CD4-positive, alpha-beta T cell treated with Interleukin-21 for 1 hour (primary cell): Measurements from ENCODE around the gene TRAPPC14.

Source experiments
- DNase-seq: peaks from one replicate; pipeline ENCODE4 v3.0.0-alpha.2; 2020

TRAPPC14 gene

DNA sequence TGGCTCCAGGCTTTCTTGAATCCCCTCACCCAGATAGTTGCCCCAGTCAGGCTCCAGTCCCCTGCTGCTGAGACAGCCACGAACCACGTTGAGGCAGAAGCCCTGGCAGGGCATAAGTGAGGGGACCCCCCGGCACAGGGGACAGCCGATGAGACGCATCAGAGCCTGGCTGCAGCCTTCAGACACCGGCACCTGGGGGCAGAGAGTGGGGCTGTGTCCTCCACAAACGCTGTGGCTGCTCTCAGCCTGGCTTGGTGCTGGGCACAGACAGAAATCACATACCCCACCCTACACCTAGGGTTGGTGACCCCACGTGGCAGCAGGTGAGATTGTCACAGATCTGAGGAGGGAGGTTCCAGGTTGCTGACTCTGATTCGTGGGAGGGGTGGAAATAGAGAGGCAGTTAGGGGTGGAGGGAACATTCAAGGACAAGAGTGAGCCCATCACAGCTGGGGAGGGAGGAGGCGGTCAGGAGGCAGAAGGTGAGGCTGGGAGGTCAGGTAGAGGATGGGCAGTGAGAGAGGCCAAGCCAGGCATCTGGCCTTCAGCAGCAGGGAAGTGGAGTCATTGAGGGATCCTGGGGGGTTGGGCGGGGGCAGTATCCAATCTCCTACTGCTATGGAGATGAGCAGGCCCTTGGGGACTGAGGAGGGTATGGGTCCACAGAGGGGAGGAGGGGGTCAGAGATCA is 15.4 kb upstream of the TRAPPC14 start:
- DNase-seq: no peak

DNA sequence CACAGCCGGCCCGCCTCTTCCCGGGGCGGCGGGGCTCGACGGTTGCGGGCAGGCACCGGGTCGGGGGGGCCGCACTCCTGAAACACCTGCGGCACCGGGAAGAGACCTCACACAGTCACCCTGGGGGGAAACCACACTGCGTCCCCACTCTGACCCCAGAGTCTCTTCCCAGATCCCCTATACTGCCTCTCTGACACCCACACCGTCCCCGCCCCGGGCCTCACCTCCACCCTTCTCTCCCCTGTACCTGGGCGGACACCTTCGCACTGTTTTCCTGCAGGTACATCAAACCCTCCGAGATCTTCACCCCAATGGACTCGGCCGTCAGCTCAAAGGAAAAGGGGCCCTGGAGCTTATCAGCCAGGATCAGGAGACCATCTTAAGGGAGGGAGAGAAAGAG is 13.3 kb upstream of the TRAPPC14 start:
- no peak for DNase-seq

DNA sequence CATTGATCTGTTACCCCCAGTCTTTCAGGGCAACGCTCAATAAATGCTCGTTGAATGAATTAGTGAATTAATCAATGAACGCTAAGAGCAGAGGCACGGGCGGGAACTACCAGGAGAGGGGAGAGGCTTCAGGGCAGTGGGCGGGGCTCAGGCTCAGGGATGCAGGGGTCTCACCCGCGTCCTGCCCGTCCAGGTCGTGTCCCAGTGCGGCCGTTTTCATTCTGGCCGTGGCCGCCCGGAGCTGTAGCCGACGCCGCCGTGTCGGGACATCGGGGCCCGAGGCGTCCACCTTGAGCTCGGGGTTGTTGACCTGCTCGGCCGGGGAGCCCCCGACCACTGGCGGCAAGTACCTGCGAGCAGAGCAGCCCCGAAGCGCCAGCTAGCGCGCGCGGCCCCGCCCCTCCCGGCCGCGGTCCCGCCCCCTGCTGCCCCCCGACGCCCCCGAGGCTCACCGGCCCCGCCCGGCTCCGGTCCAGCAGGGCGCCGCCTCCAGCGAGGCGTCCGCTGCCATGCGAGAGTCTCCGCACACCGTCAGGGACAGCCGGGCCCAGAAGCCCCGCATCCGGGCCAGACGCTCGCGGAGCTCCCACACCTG is 12.7 kb upstream of the TRAPPC14 start:
- peak; percentile 60 for DNase-seq

DNA sequence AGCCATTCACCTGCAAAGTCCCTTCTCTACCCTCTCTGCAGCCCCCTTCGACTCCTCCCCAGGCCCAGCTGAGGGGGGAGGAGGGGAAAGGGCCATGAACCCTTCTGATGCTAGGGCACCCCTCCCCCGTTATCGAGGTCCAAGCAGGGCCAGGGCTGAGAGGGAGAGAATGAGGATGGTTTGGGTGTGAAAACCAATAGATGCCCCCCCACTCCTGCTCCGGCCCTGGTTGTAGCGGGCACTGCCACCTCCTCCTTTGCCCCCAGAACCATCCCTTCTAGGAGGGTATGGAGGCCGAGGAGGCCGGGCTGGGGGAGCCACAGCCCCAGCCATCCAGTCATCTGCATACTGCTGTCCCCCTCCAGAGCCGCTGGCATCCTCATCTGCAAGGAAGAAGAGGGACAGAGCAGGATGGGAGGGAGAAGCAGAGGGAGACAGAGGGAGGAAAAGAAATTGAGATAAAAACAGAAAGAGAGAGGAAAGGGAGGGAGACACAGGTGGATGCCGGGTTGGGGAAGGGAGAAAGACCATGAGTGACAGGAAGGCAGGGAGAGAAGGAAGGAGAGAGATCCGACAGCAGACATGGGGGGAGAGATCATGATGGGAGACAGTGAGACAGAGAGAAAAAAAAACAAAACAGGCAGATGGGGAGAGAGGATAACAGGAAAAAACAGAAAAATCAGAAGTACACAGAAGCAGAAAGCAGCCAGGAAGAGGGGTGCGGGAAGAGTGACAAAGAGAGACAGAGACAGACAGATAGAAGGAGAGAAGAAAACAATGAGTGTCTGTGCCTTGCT is 11.8 kb upstream of the TRAPPC14 start:
- no peak for DNase-seq

DNA sequence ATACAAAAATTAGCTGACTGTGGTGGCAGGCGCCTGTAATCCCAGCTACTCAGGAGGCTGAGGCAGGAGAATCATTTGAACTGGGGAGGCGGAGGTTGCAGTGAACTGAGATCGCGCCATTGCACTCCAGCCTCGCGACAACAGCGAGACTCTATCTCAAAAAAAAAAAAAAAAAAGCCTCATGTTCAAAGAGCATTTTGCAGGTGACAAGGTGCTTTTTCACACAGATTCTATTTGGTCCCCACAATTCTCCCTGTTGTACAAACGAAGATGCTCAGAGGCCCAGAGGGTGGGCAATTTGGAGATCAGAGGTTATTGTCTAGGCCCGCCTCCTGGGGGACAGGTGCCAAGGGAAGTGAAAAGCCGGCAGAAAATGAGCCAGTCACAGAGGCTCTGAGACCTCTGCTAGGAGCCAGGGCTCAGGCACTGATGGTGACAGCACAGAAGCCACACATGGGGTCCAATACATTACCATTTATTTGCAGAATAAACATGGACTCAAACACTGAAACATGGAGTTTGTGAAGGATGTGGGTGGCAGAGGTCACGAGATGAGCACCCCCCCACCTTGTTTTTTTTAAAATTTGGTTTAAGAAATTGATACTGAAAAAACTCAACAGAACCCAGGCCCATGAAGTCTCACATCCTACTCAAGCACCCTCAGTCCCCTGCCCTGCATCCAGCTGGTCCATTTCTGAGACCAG is 10.8 kb upstream of the TRAPPC14 start:
- no peak for DNase-seq

DNA sequence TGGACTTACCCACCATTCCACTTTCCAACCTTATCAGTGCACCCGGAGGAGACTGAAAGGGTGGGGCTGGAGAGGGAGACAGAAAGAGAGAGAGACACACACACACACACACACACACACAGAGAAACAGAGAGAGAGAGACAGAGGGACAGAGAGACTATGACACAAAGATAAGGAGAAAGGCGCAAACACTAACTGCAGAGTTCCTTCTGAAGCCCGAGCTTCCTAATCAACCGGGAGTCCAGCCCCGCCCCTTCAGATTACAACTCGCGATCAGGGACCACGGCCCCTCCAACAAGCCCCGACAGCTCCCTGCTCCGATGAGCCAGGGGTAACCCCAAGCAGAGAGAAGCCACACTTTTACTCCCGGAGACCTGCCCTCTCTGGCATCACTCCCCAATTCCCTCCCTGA is 9.4 kb upstream of the TRAPPC14 start:
- DNase-seq: peak; percentile 28

DNA sequence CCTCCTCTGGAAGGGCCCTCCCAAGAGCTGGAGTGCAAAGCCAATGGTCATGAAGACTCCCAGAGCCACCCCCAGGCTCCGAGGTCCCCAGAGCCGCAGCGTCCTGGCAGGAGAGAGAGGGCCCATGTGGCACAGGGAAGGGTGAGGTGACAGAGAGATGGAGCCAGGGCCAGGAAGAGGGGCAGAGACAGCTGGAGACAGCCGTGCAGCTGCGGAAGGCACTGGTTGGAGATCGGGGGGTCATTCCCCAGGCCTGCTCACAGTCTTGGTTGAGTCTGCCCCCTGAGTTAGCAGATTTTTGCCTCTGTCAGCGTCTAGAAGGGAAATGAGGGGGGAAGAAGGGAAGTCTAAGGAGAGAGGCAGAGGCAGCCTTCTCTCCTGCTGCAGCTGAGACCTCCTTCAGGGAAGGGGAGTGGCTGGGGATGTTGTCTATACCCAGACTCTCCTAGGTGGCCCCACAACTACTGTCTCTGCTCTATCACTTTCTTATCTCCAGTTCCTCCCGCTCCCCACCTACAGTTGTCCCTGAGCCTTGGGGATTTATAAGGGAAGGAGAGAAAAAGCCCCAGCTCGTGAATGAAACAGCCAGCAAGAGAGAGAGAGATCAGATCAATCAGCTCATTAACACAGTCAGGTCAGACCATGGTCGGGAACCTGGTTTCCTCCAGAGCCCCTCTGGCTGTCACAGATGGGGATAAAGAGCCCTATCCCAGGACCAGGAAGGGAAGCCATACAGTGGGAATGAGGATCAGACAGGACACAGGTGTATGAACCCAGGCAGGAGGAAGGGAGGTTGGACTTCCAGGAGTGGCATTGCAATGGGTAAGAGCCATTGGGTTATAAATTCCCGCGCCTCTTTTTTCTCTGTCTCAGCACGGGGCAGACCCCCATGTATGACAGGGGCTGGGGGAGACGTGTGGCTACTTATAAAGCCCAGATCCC is 8.7 kb upstream of the TRAPPC14 start:
- no peak for DNase-seq

DNA sequence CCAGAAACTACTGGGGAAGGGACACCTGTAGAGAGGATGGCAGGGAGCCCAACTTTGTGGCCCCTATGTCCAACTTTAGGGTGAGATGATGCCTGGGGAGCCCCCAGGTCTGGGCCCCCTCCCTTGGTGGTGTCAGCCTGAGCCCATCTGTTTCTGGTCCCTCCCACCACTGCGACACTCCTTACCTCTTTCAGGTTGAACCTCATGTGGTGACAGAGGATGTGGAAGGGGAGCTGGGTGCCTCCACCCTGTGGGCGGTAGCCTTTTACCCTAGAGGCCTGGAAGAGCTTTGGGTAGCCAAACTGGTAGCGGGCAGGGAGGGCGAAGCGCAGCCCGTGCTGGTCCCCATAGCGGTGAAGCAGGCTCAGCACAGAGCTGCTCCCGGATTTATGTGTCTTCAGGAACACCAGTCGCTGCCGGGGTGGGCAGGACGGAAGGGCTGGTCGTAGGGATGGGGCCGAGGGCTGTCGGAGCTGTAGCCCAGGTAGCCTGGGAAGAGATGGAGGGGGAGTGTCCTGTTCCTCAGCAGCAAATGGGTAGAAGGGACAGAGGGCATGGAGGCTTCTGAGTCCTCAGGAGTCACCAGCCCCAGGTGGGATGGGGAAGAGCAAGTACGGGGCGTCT is 7.9 kb upstream of the TRAPPC14 start:
- peak; percentile 51 for DNase-seq

DNA sequence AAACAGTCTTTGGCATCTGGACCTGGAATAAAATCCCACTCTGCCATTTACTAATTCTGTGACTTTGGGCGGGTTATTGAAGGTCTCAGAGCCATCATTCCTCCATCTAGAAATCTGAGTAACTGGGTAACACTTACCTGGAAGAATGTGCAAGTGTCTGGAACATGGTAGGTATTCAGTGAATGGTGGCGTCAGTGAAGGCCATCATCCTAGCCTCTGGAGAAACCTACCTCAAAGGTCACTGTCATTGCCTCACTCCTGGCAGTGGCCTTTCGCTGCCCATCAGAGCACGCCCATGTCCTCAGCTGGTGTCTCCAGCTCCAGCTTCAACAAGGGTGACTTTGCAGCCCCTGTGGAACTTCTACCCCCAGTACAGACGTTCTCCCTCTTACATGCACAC is 5.3 kb upstream of the TRAPPC14 start:
- no peak for DNase-seq

DNA sequence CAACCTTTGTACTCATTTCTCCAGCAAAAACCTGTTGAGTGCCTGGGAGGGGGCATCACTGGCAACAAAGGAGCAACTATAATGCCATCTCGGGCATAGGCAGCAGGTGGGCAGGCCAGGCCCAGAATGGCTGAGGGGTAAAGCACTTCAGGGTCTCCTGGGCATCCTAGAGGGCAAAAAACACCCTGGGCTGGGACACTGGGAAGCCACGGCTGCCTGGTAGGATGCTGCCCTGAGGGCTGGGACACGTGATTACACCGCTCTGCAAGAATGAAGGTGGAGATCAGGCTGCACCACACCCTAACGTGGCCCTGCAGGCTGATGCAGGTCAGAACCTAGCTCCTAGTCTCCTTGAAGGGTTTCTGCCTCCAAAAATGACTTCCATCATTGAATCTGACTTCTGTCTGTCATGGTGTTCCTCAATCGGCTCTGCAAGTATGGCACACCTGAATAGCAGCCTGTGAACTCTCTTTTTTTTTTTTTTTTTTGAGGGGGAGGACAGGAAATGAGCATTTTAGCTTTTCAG is 4.5 kb upstream of the TRAPPC14 start:
- DNase-seq: peak; percentile 21

DNA sequence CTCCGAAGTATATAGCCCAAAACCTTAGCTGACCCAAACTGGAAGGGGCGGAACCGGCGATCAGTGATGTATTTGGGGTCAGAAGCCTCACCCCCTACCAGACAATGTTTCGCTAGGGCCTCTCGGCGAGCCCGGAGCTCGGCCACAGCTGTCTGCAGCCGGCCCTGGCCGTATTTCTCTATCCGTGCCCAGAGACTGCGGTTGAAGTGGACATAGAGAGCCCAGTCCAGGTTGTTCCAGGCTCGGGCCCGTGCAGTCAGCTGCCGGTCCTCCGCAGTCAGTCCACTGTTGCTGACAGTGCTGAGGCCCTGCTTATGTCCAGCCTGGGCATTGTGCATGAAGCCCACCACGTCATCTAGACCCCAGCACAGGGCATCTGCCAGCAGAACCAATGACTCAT is 1.5 kb upstream of the TRAPPC14 start:
- DNase-seq: no peak

DNA sequence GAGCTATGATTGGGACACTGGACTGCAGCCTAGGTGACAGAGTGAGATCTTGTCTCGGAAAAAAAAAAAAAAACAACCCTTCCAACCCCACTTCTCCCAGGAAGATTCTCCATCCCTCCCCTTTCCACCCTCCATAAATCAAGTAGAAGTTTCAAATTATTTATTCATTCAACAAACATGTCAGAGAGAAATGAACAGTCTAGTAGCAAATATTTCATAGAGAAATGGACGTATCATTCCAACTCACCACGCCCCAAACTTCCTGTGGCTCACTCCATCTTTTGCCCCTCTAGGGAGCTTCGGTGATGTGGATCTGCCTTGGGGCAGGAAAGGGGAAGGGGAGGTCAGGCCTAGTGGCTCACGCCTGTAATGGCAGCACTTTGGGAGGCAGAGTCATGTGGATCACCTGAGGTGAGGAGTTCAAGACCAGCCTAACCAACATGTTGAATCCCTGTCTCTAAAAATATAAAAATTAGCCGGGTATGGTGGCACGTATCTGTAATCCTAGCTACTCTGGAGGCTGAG is 638 bp upstream of the TRAPPC14 start:
- DNase-seq: no peak

DNA sequence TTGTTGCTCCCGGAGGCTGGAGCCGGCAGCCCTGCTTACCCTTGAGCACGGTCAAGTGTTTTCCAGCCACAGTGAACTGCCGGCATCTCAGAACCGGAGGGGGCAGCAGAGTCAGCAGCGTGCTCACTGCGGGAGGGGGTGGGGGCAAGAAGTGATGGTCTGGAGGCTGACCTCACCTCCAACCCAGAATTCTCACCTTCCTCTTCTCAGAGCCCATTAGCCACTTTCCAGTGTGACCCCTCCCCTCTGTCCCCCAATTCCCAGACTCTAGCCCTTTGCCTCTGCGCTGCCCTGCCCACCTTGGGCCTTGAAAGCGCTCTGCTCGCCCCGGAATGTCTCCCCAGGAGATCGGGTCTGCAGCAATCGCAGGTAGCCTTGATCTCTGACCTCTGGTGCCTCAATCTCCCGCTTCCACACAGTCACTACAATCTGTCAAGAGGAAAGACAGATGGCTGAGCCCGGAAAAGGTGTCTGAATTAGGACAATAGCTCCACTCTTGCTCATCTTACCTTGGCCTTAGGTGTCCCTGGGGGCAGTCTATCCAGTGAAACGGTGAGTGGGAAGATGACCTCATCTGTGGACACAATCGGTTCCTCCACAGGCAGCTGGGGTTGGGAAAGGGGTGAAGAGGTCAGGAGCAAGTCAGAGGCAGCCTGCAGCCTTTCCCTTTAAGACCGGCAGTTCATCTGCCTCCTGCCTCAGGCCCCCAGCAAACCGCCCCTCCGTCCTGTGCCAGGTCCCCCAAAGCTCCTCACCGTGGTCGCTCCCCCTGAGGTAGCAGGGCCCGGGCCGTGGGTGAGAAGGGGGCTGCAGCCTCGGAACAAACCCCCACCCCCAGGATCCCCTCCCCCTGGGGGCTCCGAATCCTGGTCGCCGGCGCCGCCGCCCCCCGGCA is 942 bp downstream of the TRAPPC14 start:
- no peak for DNase-seq

DNA sequence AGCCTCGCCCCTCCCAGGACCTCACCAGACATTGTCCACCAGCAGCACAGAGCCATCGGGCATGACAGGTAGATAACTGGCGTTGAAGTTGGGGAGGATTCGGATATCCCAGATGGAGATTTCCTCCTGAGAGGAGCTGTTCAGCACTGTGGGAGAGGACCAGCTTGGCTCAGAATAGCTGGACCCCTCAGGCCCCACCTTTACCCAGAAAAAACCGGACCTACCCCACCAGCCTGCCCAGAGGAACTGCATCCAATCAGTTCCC is 1.5 kb downstream of the TRAPPC14 start:
- DNase-seq: no peak

DNA sequence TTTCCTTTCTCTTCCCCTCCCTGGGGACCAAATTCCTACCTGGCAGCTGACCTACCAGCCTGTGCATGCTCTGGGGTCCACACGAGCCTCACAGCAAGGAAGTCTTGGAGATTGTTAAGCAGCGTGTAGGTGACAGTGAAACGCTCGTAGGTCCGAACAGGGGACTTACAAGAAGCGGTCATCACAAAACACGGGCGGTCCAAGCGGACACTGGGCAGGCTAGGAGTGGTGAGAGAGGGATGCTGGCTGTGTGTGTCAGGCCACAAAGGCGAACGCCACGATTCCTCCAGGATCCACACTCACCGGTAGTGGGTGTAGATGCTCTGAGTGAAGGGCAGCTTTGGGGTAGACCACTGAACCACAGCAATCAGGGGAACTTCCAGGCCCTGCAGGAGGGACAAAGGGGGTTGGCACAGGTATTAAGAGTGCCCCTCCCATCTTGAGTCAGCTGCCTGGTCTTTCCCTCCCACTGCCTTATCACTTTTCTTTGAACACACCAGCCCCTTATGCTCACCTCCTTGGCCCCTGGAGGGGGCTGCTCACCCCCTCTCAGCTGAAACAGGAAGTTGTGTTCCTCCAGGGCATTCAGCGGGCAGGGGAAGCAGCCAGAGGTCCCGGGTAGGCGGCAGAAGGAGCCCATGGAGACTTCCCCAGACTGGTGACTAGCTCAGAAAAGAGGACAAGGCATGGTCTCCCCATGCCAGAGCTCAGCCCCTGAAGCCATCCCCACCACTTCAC is 2.0 kb downstream of the TRAPPC14 start:
- peak; percentile 58 for DNase-seq

DNA sequence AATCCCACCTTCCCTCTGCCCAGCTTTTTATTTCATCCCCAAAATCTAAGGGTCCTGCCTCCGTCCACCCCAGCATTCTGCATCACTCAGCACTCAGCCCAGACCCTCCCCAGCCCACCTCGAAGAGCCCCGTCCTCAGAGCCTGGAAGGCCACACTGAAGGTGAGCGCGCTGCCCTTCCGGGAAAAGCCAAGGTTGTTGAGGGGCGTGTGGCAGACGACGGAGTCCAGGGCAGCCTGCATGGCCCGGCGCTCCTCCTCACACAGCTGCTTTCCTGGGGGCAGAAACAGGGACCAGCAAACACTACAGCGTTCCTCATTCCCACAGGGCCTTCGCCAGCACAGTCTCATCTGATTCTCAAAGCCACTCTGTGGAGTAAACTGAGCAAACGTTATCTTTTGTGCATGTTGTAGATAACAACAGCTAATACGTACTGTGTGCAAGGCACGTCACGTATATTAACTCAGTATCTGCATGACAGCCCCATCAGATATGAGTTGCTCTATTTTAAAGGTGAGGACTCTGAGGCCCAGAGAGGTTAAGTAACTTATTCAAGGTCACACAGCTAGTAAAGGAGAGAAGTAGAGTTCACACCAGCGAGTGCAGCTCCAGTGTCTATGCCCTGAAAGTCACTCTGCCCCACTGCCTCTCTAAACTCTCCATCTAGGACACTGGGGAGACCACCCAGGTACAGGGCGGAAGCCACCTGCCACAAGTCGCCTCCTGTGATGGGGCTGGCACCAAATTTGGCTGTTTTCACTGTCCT is 2.8 kb downstream of the TRAPPC14 start:
- no peak for DNase-seq

DNA sequence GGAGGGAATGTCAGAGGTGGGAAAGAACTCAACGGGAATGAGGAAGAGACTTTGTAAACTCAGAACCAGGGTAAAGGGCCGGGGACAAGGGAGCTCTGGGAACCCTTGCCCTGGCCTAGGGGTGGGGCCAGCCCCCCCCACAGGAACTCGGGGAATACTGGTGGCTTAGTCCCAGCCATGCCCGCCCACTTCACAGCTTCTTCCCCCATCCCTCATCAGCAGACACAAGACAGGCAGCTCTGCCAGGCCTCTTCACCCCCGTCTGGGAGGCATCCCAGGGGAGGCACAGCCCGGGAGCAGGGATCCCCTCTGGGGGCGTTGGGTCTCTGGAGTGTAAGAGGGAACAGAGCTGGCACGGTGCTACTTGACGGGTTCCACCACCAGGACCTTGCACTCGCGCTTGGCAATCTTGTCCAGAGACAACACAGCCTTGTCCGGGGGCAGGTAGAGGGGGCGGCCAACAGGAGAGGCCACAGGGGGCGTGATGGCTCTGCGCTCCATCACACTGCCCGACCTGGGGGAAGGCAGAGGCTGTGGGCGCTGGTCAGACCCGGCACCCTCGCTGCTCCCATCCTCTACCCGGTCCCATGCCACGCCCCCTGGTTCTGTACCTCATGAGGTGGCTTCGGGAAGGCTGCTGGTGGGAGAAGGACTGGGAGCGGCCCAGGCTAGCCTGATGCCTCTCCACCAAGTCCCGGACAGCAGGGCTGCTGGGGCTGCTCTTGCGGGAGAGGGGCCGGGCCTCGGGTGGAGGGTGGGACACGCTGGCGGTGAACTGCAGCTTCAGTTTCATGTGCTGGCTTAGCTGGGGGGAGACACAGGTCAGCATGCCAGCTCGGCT is 3.7 kb downstream of the TRAPPC14 start:
- no peak for DNase-seq
